ENCODE measurements around the gene CCR6. TPM values are rescaled to one million over a fixed set of nuclear protein-coding genes. Genes with fewer than 3 reads are reported as not detected.
A peak's percentile ranks its signal among the peaks of the same experiment; 100 is the strongest.

The CCR6 gene
- total and polyA plus RNA-seq, 2 of the 13 experiments (the other 11 are each of a cell fraction or from before 2014, with no cell fraction given) = 4.5 to 8.7 TPM

GRCh38 chr6:167093922-167094432 lies 28.9 kb upstream of the CCR6 start (continued):
- no peak for TF ChIP-seq FOXP4 (CRISPR knock-in tag; IDR thresholded peaks at IDR 0.05)
- TF ChIP-seq TCF7 (IDR thresholded peaks at IDR 0.05; ENCODE audit: low read depth) = no peak
- TF ChIP-seq XRCC5 (optimal IDR thresholded peaks at IDR 0.05; ENCODE audit: low read length) = no peak
- TF ChIP-seq PAX8 (CRISPR knock-in tag; IDR thresholded peaks at IDR 0.05; ENCODE audit: borderline replicate concordance) = no peak
- TF ChIP-seq ZNF446 (CRISPR knock-in tag; IDR thresholded peaks at IDR 0.05) = no peak
- TF ChIP-seq SRSF1 (optimal IDR thresholded peaks at IDR 0.05; ENCODE audit: low read depth, low read length) = no peak
- TF ChIP-seq ZBTB42 (CRISPR knock-in tag; IDR thresholded peaks at IDR 0.05) = no peak
- peak; percentile 48; the same call in 1 of the 2 replicates for TF ChIP-seq ZNF891 (CRISPR knock-in tag; IDR thresholded peaks at IDR 0.05)
- TF ChIP-seq ZNF501 (CRISPR knock-in tag; IDR thresholded peaks at IDR 0.05) = peak; percentile 14; the same call in 1 of the 2 replicates
- no peak for TF ChIP-seq ZNF24 (IDR thresholded peaks at IDR 0.05)
- TF ChIP-seq ZBTB25 (CRISPR knock-in tag; IDR thresholded peaks at IDR 0.05) = no peak

- in situ Hi-C loops (cut with HindIII; ENCODE audit: extremely low pct_ligation_motif_present, low pct_unique_long_range_greater_than_20kb) (no loop called here), intact Hi-C loops (cut with micrococcal nuclease; ENCODE audit: unreplicated experiment) (no loop called here)
- ATAC-seq (peak; percentile 38; the same call in 2 of the 3 replicates), FAIRE-seq (no peak), DNase-seq (ENCODE audit: low spot score) (no peak)
- no peak overlapping the region for H3K4me3 ChIP-seq (replicated peaks in 1 of 3; ENCODE audit: insufficient read depth in 1 of 3, low read depth in 2 of 3, low read length in 3 of 3)
- peaks cover 11% of the 10 kb centered on the region for H3K4me1 ChIP-seq (ENCODE audit: insufficient read depth, low read length)
- WGBS (ENCODE audit: low lambda C conversion rate) = 58% methylated on average over 12 of the region's 12 CpGs
- 0 out of 2 replicates have a peak overlapping the region, but pooled peaks have one; percentile 9 for H3K4me2 ChIP-seq (ENCODE audit: low read depth, low read length)
- H3K27me3 ChIP-seq (ENCODE audit: control insufficient read depth in 1 of 2, insufficient read depth in 2 of 2, low read length in 2 of 2) = peaks cover 4 to 14% of the 10 kb centered on the region in 2 experiments; a peak in 4 of 5 replicates
- BruUV-seq (replicated peaks) = no TSS peak
- no peaks in the 10 kb centered on the region for H4K20me1 ChIP-seq (ENCODE audit: insufficient read depth, low read length)
- no peaks in the 10 kb centered on the region for H3K79me2 ChIP-seq (ENCODE audit: insufficient read depth, low read length)
- H3K27ac ChIP-seq (ENCODE audit: extremely low read length, insufficient read depth, low read length) = no peak overlapping the region
- POLR2A ChIA-PET = no interaction called here
- H2AFZ ChIP-seq (ENCODE audit: low read length) = no peak overlapping the region
- CTCF ChIA-PET (ENCODE audit: low intra/inter-chr PET ratio, low total read pairs) = no interaction called here
- H3K36me3 ChIP-seq (replicated peaks in 1 of 2; ENCODE audit: control insufficient read depth in 1 of 2, insufficient read depth in 2 of 2, low read length in 2 of 2) = no peaks in the 10 kb centered on the region
- no peaks in the 10 kb centered on the region for H3K9me3 ChIP-seq (ENCODE audit: low read length)
- H3K9ac ChIP-seq (ENCODE audit: insufficient read depth, low read depth, low read length) = no peak overlapping the region
- TF ChIP-seq PATZ1 (CRISPR knock-in tag; IDR thresholded peaks at IDR 0.05) = no peak
- peak; percentile 79 for TF ChIP-seq ZBTB33 (CRISPR knock-in tag; IDR thresholded peaks at IDR 0.05)
- TF ChIP-seq THYN1 (CRISPR knock-in tag; IDR thresholded peaks at IDR 0.05; ENCODE audit: borderline replicate concordance, low read depth) = no peak
- no peak for TF ChIP-seq SOX13 (IDR thresholded peaks at IDR 0.05)
- TF ChIP-seq SOX13 (CRISPR knock-in tag; conservative IDR thresholded peaks at IDR 0.05 in 1 of 2, IDR thresholded peaks at IDR 0.05 in 1 of 2) = peak in 1 of 2 experiments; percentile 31; a peak in 1 of 4 replicates
- TF ChIP-seq ZNF501 (CRISPR knock-in tag; IDR thresholded peaks at IDR 0.05) = 0 out of 2 replicates have a peak, but pooled peaks have one; percentile 34
- TF ChIP-seq ZNF225 (CRISPR knock-in tag; IDR thresholded peaks at IDR 0.05) = no peak
- no peak for TF ChIP-seq IKZF1 (IDR thresholded peaks at IDR 0.05)
These were observed 28.5 kb upstream of the CCR6 start for GRCh38 chr6:167094436-167094819.

All from HepG2 (cell line).